Mammary epithelial cell (primary cell): ENCODE results near the gene TP73.

Experiments used
- CTCF ChIP-seq, 2 donors: IDR thresholded peaks in 1 of 2; conservative IDR thresholded peaks in 1 of 2; 2 replicates each; pipeline ENCODE4 v1.5.1; 2011 to 2012; ENCODE audit warnings: inconsistent platforms in 2 of 2, low read length in 2 of 2, mild to moderate bottlenecking in 2 of 2, control low read depth in 1 of 2, low read depth in 1 of 2; ENCODE audit not compliant: insufficient read depth in 1 of 2; ENCODE audit errors: extremely low read depth in 1 of 2
- EZH2 ChIP-seq: IDR thresholded peaks from 2 replicates; pipeline ENCODE4 v1.6.1; 2012; ENCODE audit warnings: low read length, inconsistent platforms, borderline replicate concordance

GRCh38 chr1:3698660-3699408 is 46.5 kb downstream of the TP73 start:
- no peak for TF ChIP-seq CTCF (conservative IDR thresholded peaks at IDR 0.05 in 1 of 2, IDR thresholded peaks at IDR 0.05 in 1 of 2; ENCODE audit: extremely low read depth in 1 of 2, insufficient read depth in 1 of 2, low read depth in 1 of 2, low read length in 2 of 2)
- TF ChIP-seq EZH2 = no peak
